Heart right ventricle (tissue), 16 donors: ENCODE results near the gene CYP1A1. TPM values are rescaled to one million over a fixed set of nuclear protein-coding genes. Genes with fewer than 3 reads are reported as not detected.

Source experiments
- ATAC-seq, 8 donors: fragments of 200-7000 bp; cut with Tn5 transposase; one replicate each; pipeline ENCODE4 v1.9.1; 2020; ENCODE audit warnings: mild to moderate bottlenecking in 8 of 8, moderate library complexity in 8 of 8, moderate number of reproducible peaks in 1 of 8
- DNase-seq, 2 donors: peaks; one replicate each; pipeline ENCODE4 v3.0.0-alpha.2; 2020
- H3K27ac ChIP-seq, 10 donors: fragments of 200-600 bp; sonication (generic) in 2 of 10; one replicate each; pipeline versions ENCODE4 v1.5.0 to v1.8.0; 2020 to 2022; ENCODE audit warnings: mild to moderate bottlenecking in 3 of 10
- H3K27me3 ChIP-seq, 7 donors: fragments of 200-600 bp; one replicate each; pipeline ENCODE4 v1.8.0; 2021 to 2022; ENCODE audit warnings: mild to moderate bottlenecking in 2 of 7
- H3K36me3 ChIP-seq, 9 donors: fragments of 200-600 bp; sonication (generic) in 1 of 9; one replicate each; pipeline versions ENCODE4 v1.5.0 to v1.8.0; 2020 to 2022; ENCODE audit warnings: mild to moderate bottlenecking in 2 of 9
- H3K4me1 ChIP-seq, 9 donors: fragments of 200-600 bp; sonication (generic) in 1 of 9; one replicate each; pipeline versions ENCODE4 v1.5.0 to v1.8.0; 2020 to 2022; ENCODE audit warnings: mild to moderate bottlenecking in 4 of 9
- H3K4me3 ChIP-seq, 10 donors: fragments of 200-600 bp; sonication (generic) in 2 of 10; one replicate each; pipeline versions ENCODE4 v1.5.0 to v1.8.0; 2020 to 2022; ENCODE audit warnings: mild to moderate bottlenecking in 7 of 10, moderate library complexity in 2 of 10
- H3K9me3 ChIP-seq, 11 donors: fragments of 200-600 bp in 10 of 11; sonication (generic) in 2 of 11; one replicate each; pipeline versions ENCODE4 v1.5.0 to v1.8.0; 2013 to 2022; ENCODE audit warnings: mild to moderate bottlenecking in 2 of 11, control low read depth in 1 of 11, moderate library complexity in 1 of 11
- CTCF ChIP-seq, 9 donors: fragments of 200-600 bp; sonication (generic) in 2 of 9; IDR thresholded peaks; one replicate each; pipeline versions ENCODE4 v1.5.0 to v1.8.0; 2021 to 2022; ENCODE audit warnings: antibody characterized with exemption in 9 of 9, mild to moderate bottlenecking in 5 of 9, moderate library complexity in 1 of 9
- WGBS, 2 donors: extraction: QIAGEN DNeasy Blood & Tissue Kit; methylation state at CpG; one replicate each; pipeline ENCODE4 v1.1.7; 2013; ENCODE audit warnings: inconsistent platforms in 1 of 2; 5-methylcytosine and 5-hydroxymethylcytosine counted together
- intact Hi-C, 10 donors: fragments of 100-400 bp; cut with DNase I; formaldehyde crosslinking; loops; one replicate each; pipeline versions ENCODE4 v1.11.1 to v1.14.2; 2022
- polyA plus RNA-seq, 2 donors: library from polyadenylated mRNA; stranded (reverse); fragments of 200-250 nt; gene quantifications; one replicate each; pipeline ENCODE4 v1.2.3, GENCODE V29; 2013
- total RNA-seq, 10 donors: library from RNA; stranded (reverse); fragmentation: NEBNext Ultra II Directional in 3 of 10; extraction: Animal tissue kit (Norgen Biotek cat#: 25700) in 3 of 10; gene quantifications; one replicate each; pipeline versions ENCODE4 v1.2.1 to v1.2.4, GENCODE V29; 2021 to 2023
- donor health status: Arrhythmogenic right ventricular cardiomyopathy.
- donor health status: ischemic (EF 13 %, LVEDD 7.1; RV severe dilation, severe dysfunction).
- donor health status: healthy with polysubstance abuse.
- donor health status: DM: no; HTN: yes; CAD: no.
- donor health status: DM: no; HTN: no; CAD: no.
- donor health status: ischemic (EF 25% LVEDD 6.9; RV normal size, moderate dysfunction).
- donor health status: ischemic (EF 25% LVEDD 5.7; RV mildly dilated, moderate dysfunction).
- donor health status: healthy.
- donor health status: DM: yes; HTN: yes; CAD: no.
- donor health status: Ischemic cardiomyopathy.
- donor health status: ischemic (EF 35%, LVEDD 5.7; RV mildly dilated, moderate dysfunction).
- donor health status: nonischemic (EF 11% LVEDD 7.7; RV severe dilation, severe dysfunction).
- donor health status: DM: yes; HTN: yes; CAD: no.
- donor health status: PGD.
- donor health status: ischemic (EF 29% LVEDD 5.4; RV normal size, mild dysfunction).
- donor health status: nonischemic (EF 23%, LVEDD 6.1; RV moderate dilation, normal function).

The CYP1A1 gene
- total and polyA plus RNA-seq, 12 donors = 0.13 to 0.88 (median 0.42) TPM; not detected in 4

GRCh38 chr15:74723754-74724334 is 1.5 kb downstream of the CYP1A1 start:
- no peaks in the 10 kb centered on the region for H3K36me3 ChIP-seq
- intact Hi-C loops = loop anchor here in 1 of 10 donors (10.0 kb wide), 1 partner anchor 59 kb away; no protein-coding TSS in a partner anchor
- peaks cover 0 to 46% (median 0%) of the 10 kb centered on the region in 7 donors for H3K27me3 ChIP-seq
- H3K9me3 ChIP-seq = no peaks in the 10 kb centered on the region
- TF ChIP-seq CTCF (IDR thresholded peaks at IDR 0.05) = no peak
- H3K4me3 ChIP-seq = no peak overlapping the region
- DNase-seq (peak in 1 of 2 donors; percentile 19), ATAC-seq (peak in 5 of 8 donors; percentile 47 to 64 (median 59))
- H3K4me1 ChIP-seq = peaks cover 3 to 31% (median 21%) of the 10 kb centered on the region in 9 donors
- WGBS, 2 donors = 53 to 65% methylated on average over 1 of the region's 1 CpG
- H3K27ac ChIP-seq = no peak overlapping the region

GRCh38 chr15:74723187-74723586 is 2.1 kb downstream of the CYP1A1 start:
- ATAC-seq (no peak), DNase-seq (no peak)
- intact Hi-C loops = loop anchor here in 1 of 10 donors (10.0 kb wide), 1 partner anchor 58 kb away; no protein-coding TSS in a partner anchor
- H3K9me3 ChIP-seq = no peaks in the 10 kb centered on the region
- no peak overlapping the region for H3K4me3 ChIP-seq
- no peaks in the 10 kb centered on the region for H3K36me3 ChIP-seq
- peaks cover 3 to 31% (median 21%) of the 10 kb centered on the region in 9 donors for H3K4me1 ChIP-seq
- WGBS, 2 donors = 58 to 60% methylated on average over 1 of the region's 1 CpG
- H3K27me3 ChIP-seq = peaks cover 0 to 46% (median 0%) of the 10 kb centered on the region in 7 donors
- no peak overlapping the region for H3K27ac ChIP-seq
- no peak for TF ChIP-seq CTCF (IDR thresholded peaks at IDR 0.05)

GRCh38 chr15:74722591-74722990 is 2.7 kb downstream of the CYP1A1 start:
- no peak overlapping the region for H3K4me3 ChIP-seq
- no peak overlapping the region for H3K27ac ChIP-seq
- peaks cover 0 to 42% (median 0%) of the 10 kb centered on the region in 7 donors for H3K27me3 ChIP-seq
- ATAC-seq (no peak), DNase-seq (no peak)
- no peak for TF ChIP-seq CTCF (IDR thresholded peaks at IDR 0.05)
- H3K9me3 ChIP-seq = no peaks in the 10 kb centered on the region
- H3K36me3 ChIP-seq = no peaks in the 10 kb centered on the region
- peaks cover 3 to 28% (median 20%) of the 10 kb centered on the region in 9 donors for H3K4me1 ChIP-seq
- 84 to 91% methylated on average over 13 of the region's 13 CpGs for WGBS, 2 donors
- intact Hi-C loops = loop anchor here in 1 of 10 donors (10.0 kb wide), 1 partner anchor 58 kb away; no protein-coding TSS in a partner anchor

GRCh38 chr15:74716651-74717050 is 8.7 kb downstream of the CYP1A1 start:
- no peaks in the 10 kb centered on the region for H3K4me1 ChIP-seq
- no peak for ATAC-seq
- no peak overlapping the region for H3K4me3 ChIP-seq
- no peaks in the 10 kb centered on the region for H3K36me3 ChIP-seq
- WGBS, 2 donors = 87 to 90% methylated on average over 5 of the region's 5 CpGs
- H3K27me3 ChIP-seq = no peaks in the 10 kb centered on the region
- no peak for TF ChIP-seq CTCF (IDR thresholded peaks at IDR 0.05)
- H3K9me3 ChIP-seq = no peaks in the 10 kb centered on the region
- H3K27ac ChIP-seq = no peak overlapping the region
- intact Hi-C loops = no loop called here
- no peak for DNase-seq
